H1 (cell line): ENCODE results near the gene CDK15. TPM values are rescaled to one million over a fixed set of nuclear protein-coding genes. Genes with fewer than 3 reads are reported as not detected.

Source experiments
- CTCF ChIA-PET: fragments of 300-600 bp; sonication (Branson Sonifier 250); formaldehyde crosslinking; loops from one replicate; lab custom pipeline; 2021; ENCODE audit not compliant: partially characterized antibody; lab: Charles Lee
- POLR2A ChIA-PET: fragments of 300-600 bp; sonication (Branson Sonifier 250); formaldehyde crosslinking; loops from one replicate; lab custom pipeline; 2021; ENCODE audit warnings: inconsistent platforms; ENCODE audit not compliant: partially characterized antibody; lab: Charles Lee
- DNase-seq, 2 experiments: peaks; one replicate each; pipeline versions ENCODE4 v3.0.0 to v3.0.0-alpha.2; 2010 to 2022; ENCODE audit warnings: low spot score in 2 of 2, low read depth in 1 of 2, mixed read lengths in 1 of 2
- FAIRE-seq: peaks from 2 replicates; lab custom pipeline; 2011; peaks lifted over from hg19 to GRCh38; lab: Jason Lieb, UNC
- H2AFZ ChIP-seq: 2 replicates; pipeline ENCODE4 v1.8.1; 2012; ENCODE audit warnings: low read length, inconsistent platforms
- H2AK5ac ChIP-seq: 2 replicates; pipeline ENCODE4 v1.6.1; 2013; ENCODE audit warnings: low read depth, low read length
- H2BK120ac ChIP-seq: replicated peaks from 2 replicates; pipeline ENCODE3; 2013; ENCODE audit warnings: low read depth, low read length, inconsistent platforms
- H2BK12ac ChIP-seq: 2 replicates; pipeline ENCODE4 v1.6.1; 2013; ENCODE audit warnings: low read depth, low read length
- H2BK15ac ChIP-seq: 2 replicates; pipeline ENCODE4 v1.6.1; 2013; ENCODE audit warnings: low read length
- H2BK20ac ChIP-seq: 2 replicates; pipeline ENCODE4 v1.6.1; 2013; ENCODE audit warnings: low read length
- H2BK5ac ChIP-seq: 2 replicates; pipeline ENCODE4 v1.6.1; 2013; ENCODE audit warnings: low read depth, low read length
- H3K14ac ChIP-seq: 2 replicates; pipeline ENCODE4 v1.6.1; 2013; ENCODE audit warnings: inconsistent platforms; ENCODE audit not compliant: insufficient read length
- H3K18ac ChIP-seq: 2 replicates; pipeline ENCODE4 v1.6.1; 2013; ENCODE audit warnings: low read length; ENCODE audit errors: extremely low read depth
- H3K23ac ChIP-seq: 2 replicates; pipeline ENCODE4 v1.6.1; 2013; ENCODE audit warnings: inconsistent platforms; ENCODE audit not compliant: insufficient read length
- H3K23me2 ChIP-seq: 2 replicates; pipeline ENCODE4 v1.6.1; 2013; ENCODE audit warnings: low read depth, low read length
- H3K27ac ChIP-seq: 2 replicates; pipeline ENCODE4 v1.6.1; 2011; ENCODE audit warnings: low read depth, low read length, inconsistent platforms
- H3K27me3 ChIP-seq, 4 experiments: replicated peaks in 1 of 4; 1 replicate in 1 of 4; 2 replicates in 3 of 4; pipeline versions ENCODE4 v1.6.1 to v1.8.1; 2011 to 2013; ENCODE audit warnings: low read length in 3 of 4, mild to moderate bottlenecking in 3 of 4, inconsistent platforms in 2 of 4, mixed read lengths in 2 of 4, moderate library complexity in 1 of 4; ENCODE audit not compliant: control insufficient read depth in 3 of 4, insufficient read depth in 3 of 4; ENCODE audit errors: extremely low read depth in 1 of 4
- H3K36me3 ChIP-seq, 4 experiments: 2 replicates each; pipeline versions ENCODE4 v1.6.1 to v1.8.1; 2011 to 2013; ENCODE audit warnings: mild to moderate bottlenecking in 4 of 4, low read length in 3 of 4, moderate library complexity in 2 of 4, control low read depth in 1 of 4, inconsistent platforms in 1 of 4; ENCODE audit not compliant: insufficient read depth in 4 of 4, control insufficient read depth in 2 of 4
- H3K4ac ChIP-seq: replicated peaks from 2 replicates; pipeline ENCODE3; 2013; ENCODE audit warnings: low read length, low read depth, mixed read lengths, inconsistent platforms; ENCODE audit not compliant: insufficient read length
- H3K4me1 ChIP-seq, 4 experiments: replicated peaks in 1 of 4; 1 replicate in 1 of 4; 2 replicates in 3 of 4; pipeline versions ENCODE4 v1.6.1 to v1.8.1; 2011 to 2013; ENCODE audit warnings: low read length in 3 of 4, inconsistent platforms in 2 of 4, mixed read lengths in 1 of 4; ENCODE audit not compliant: insufficient read depth in 4 of 4, control insufficient read depth in 3 of 4
- H3K4me2 ChIP-seq, 2 experiments: 2 replicates each; pipeline versions ENCODE4 v1.6.1 to v1.8.1; 2011 to 2013; ENCODE audit warnings: low read depth in 2 of 2, low read length in 2 of 2, control low read depth in 1 of 2, inconsistent platforms in 1 of 2, mild to moderate bottlenecking in 1 of 2; ENCODE audit not compliant: insufficient read depth in 1 of 2
- H3K4me3 ChIP-seq, 4 experiments: fragments of 200-600, 300-600 bp in 1 of 4; sonication (generic), shearing (Covaris generic), sonication (Bioruptor Twin) in 1 of 4; 2 replicates each; pipeline versions ENCODE4 v1.5.1 to v1.8.1; 2011 to 2016; ENCODE audit warnings: low read length in 4 of 4, low read depth in 3 of 4, control low read depth in 2 of 4, inconsistent platforms in 2 of 4, mild to moderate bottlenecking in 2 of 4, mixed read lengths in 1 of 4, moderate library complexity in 1 of 4; ENCODE audit not compliant: insufficient read depth in 2 of 4; ENCODE audit errors: extremely low read depth in 1 of 4
- H3K56ac ChIP-seq: replicated peaks from 2 replicates; pipeline ENCODE3; 2013; ENCODE audit warnings: low read depth, mild to moderate bottlenecking, mixed read lengths, low read length, inconsistent platforms; ENCODE audit not compliant: insufficient read length
- H3K79me1 ChIP-seq: 2 replicates; pipeline ENCODE4 v1.6.1; 2013; ENCODE audit warnings: low read depth, low read length, control low read depth
- H3K79me2 ChIP-seq, 2 experiments: 2 replicates each; pipeline versions ENCODE4 v1.6.1 to v1.8.1; 2012 to 2013; ENCODE audit warnings: low read length in 2 of 2, mild to moderate bottlenecking in 2 of 2, inconsistent platforms in 1 of 2; ENCODE audit not compliant: insufficient read depth in 2 of 2, control insufficient read depth in 1 of 2
- H3K9ac ChIP-seq, 4 experiments: replicated peaks in 1 of 4; 1 replicate in 1 of 4; 2 replicates in 3 of 4; pipeline versions ENCODE4 v1.6.1 to v1.8.1; 2011 to 2013; ENCODE audit warnings: low read depth in 3 of 4, low read length in 3 of 4, control low read depth in 2 of 4, mild to moderate bottlenecking in 2 of 4, moderate library complexity in 2 of 4, inconsistent platforms in 1 of 4; ENCODE audit errors: extremely low read depth in 1 of 4
- H3K9me3 ChIP-seq, 2 experiments: 2 replicates each; pipeline versions ENCODE4 v1.6.1 to v1.8.1; 2012 to 2013; ENCODE audit warnings: mild to moderate bottlenecking in 2 of 2, moderate library complexity in 2 of 2, control low read depth in 1 of 2, inconsistent platforms in 1 of 2, low read depth in 1 of 2, low read length in 1 of 2, mixed read lengths in 1 of 2; ENCODE audit not compliant: insufficient read depth in 2 of 2
- H4K20me1 ChIP-seq, 2 experiments: replicated peaks in 1 of 2; 2 replicates each; pipeline versions ENCODE3 to v1.8.1; 2011 to 2013; ENCODE audit warnings: inconsistent platforms in 2 of 2, low read length in 2 of 2, mild to moderate bottlenecking in 1 of 2; ENCODE audit not compliant: insufficient read depth in 2 of 2, control insufficient read depth in 1 of 2
- H4K5ac ChIP-seq: 2 replicates; pipeline ENCODE4 v1.6.1; 2013; ENCODE audit warnings: low read length, low read depth, mixed read lengths, inconsistent platforms; ENCODE audit not compliant: insufficient read length
- H4K8ac ChIP-seq: 2 replicates; pipeline ENCODE4 v1.8.0; 2013; ENCODE audit warnings: mild to moderate bottlenecking, moderate library complexity, low read length, inconsistent platforms; ENCODE audit not compliant: insufficient read depth; ENCODE audit errors: extremely low read depth
- H4K91ac ChIP-seq: replicated peaks from 2 replicates; pipeline ENCODE3; 2013; ENCODE audit warnings: low read length, mixed read lengths, inconsistent platforms; ENCODE audit not compliant: insufficient read length
- WGBS, 2 experiments: shearing (Covaris generic) in 1 of 2; methylation state at CpG; one replicate each; pipeline versions ENCODE4 v1.1.6 to v1.1.7; 2013 to 2015; ENCODE audit warnings: low lambda C conversion rate in 2 of 2, mixed read lengths in 2 of 2, inconsistent platforms in 1 of 2, low coverage in 1 of 2, missing lambda C conversion rate in 1 of 2; ENCODE audit not compliant: insufficient replicate concordance in 2 of 2, insufficient coverage in 1 of 2, insufficient read length in 1 of 2; ENCODE audit errors: extremely low coverage in 1 of 2, missing lambda C conversion rate in 1 of 2; 5-methylcytosine and 5-hydroxymethylcytosine counted together
- polyA plus RNA-seq, 7 experiments: library from polyadenylated mRNA; depleted of rRNA in 3 of 7; stranded (reverse) in 5 of 7; unstranded in 2 of 7; fragments of >200 nt in 5 of 7; fragments of 200-250 nt in 2 of 7; gene quantifications; 1 replicate in 5 of 7; 2 replicates in 1 of 7; 4 replicates in 1 of 7; pipeline versions ENCODE4 v1.2.1 to v1.2.3, GENCODE V29; 2011 to 2013; ENCODE audit warnings: missing spikeins in 2 of 7, mixed read lengths in 2 of 7
- total RNA-seq: library from RNA; stranded (reverse); fragmentation: NEBNext Ultra II Directional; extraction: Animal tissue kit (Norgen Biotek cat#: 25700); gene quantifications from 2 replicates; pipeline ENCODE4 v1.2.1, GENCODE V29; 2021

CDK15 gene
- total and polyA plus RNA-seq, 2 of the 8 experiments (the other 6 are each of a cell fraction or from before 2014, with no cell fraction given), result 0.03 TPM; not detected in 1

- Histone ChIP-seq H3K79me1 (no peaks in the 10 kb centered on the region), H3K23me2 (0 out of 2 replicates have a peak, but pooled peaks cover 2% of the 10 kb centered on the region), H3K4me2 (no peak overlapping the region), H4K8ac (no peak overlapping the region), H3K4ac (no peak overlapping the region), H2BK5ac (no peak overlapping the region), H4K91ac (no peak overlapping the region), H3K27ac (no peak overlapping the region), H3K9ac (no peak overlapping the region), H2AK5ac (no peak overlapping the region), H3K23ac (no peak overlapping the region), H2AFZ (no peak overlapping the region), H4K20me1 (no peaks in the 10 kb centered on the region), H3K36me3 (no peaks in the 10 kb centered on the region), H2BK12ac (no peak overlapping the region), H3K79me2 (no peaks in the 10 kb centered on the region), H4K5ac (no peak overlapping the region), H3K14ac (no peak overlapping the region), H2BK120ac (no peak overlapping the region), H3K9me3 (no peaks in the 10 kb centered on the region), H3K27me3 (no peaks in the 10 kb centered on the region; a peak in 1 of 7 replicates), H3K4me3 (no peak overlapping the region), H2BK15ac (no peak overlapping the region), H3K56ac (no peak overlapping the region), H2BK20ac (no peak overlapping the region), H3K18ac (no peak overlapping the region), H3K4me1 (peaks cover 3 to 16% (median 15%) of the 10 kb centered on the region in 4 experiments; a peak in 5 of 7 replicates)
- DNase-seq (no peak), FAIRE-seq (no peak)
- 84% methylated on average over 3 of the region's 3 CpGs; no CpG with 5 or more reads in 1 of the 2 experiments for WGBS, 2 experiments
- POLR2A ChIA-PET, result interaction anchor here (0.6 to 1.7 kb wide), 2 partner anchors 10 to 36 kb away, joined by 3 read pairs; no protein-coding TSS in a partner anchor
- CTCF ChIA-PET, result interaction anchor here (0.5 to 1.8 kb wide), 7 partner anchors 24 to 302 kb away, joined by 3 to 4 read pairs (median 3); no protein-coding TSS in a partner anchor
Measured at GRCh38 chr2:201855356-201855755, 49.0 kb downstream of the CDK15 start.
